CD4-positive, alpha-beta T cell treated with Interleukin-17A for 1 hour (primary cell): ENCODE results near the gene ZFY.

ENCODE experiments used
- DNase-seq: peaks from one replicate; pipeline ENCODE4 v3.0.0-alpha.2; 2020

The ZFY gene

DNA sequence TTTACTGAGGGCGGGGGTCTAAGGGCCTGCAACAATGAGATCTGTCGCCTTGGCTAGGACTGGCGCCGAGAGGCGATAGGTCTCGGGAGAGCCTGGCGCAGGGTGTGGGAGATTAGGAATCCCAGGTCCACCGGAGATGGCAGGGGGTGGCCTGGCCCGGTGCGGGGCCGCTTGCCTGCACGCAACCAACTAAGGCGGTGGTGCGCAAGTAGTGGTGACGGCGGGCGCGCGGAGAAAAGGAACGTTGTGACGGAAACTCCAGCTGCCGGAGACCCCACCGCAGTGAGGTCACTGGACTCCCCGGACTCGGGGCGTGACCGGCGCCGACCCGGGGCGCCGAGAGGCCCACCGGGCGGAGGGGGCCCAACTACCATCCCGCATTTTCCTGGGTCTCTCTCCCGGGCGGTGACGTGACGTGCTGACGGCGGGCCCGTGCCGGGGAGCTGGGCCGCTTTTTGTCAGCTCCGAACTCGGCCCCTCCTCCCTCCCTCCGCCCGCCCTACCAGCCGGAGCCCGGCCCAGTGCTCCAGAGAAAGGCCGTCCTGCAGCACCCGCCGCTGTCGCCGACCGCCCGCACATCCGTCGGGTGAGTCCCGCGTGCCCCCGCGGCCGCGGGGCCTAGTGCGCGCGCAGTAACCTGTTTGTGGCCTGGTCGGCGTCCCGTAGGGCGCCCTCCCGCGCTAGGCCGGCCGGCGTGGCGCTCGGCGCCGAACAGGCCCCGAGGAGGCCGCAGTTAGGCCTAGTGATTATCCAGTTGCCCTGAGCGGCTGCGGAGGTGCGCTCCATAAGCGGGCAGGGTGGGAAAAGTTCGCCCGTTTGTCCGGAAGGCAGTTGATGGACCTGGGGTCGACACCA is at the start of gene ZFY:
TSS of gene ZFY (plus strand) at position 521 of the 855 bp plus-strand sequence. CDS start 18,556 bp downstream, outside the sequence.
- DNase-seq, result peak; percentile 80

DNA sequence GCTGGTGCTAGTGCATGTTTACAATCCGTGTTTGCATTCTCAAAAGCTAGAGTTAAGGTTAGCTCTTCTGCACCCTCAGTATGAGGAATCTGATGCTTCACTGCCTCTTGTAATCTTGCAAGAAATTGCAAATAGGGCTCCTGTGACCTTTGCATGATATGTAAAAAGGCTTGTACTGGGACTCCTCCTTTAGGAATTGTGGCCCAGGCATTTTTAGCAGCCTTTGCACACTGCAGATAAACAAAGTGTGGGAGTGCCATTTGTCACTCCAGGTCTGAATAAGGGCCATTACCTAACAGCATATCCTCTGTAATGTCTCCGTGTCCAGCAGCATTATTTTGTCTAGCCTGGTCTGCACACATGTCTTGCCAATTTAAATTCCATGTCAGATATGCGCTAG is 49.3 kb upstream of the ZFY start:
- no peak for DNase-seq

DNA sequence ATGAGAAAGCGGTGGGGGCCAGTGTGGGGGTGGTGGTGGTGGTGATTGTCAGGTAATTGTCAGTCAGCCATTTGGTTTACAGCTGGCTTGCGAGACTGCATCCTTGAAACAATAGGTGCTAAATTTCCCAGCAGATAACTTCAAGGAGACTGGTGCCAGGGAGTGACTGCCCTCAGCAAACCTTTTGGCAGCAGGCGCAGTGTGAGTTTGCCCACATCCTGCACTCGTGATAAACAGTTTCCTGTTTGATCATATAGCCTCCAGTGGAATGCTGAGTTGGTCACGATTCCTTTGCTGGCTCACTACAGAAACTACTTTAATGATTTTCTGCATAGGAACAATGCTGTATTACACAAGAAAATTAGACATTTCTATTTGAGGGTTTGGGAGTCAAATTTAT is 47.8 kb upstream of the ZFY start:
- peak; percentile 31 for DNase-seq

DNA sequence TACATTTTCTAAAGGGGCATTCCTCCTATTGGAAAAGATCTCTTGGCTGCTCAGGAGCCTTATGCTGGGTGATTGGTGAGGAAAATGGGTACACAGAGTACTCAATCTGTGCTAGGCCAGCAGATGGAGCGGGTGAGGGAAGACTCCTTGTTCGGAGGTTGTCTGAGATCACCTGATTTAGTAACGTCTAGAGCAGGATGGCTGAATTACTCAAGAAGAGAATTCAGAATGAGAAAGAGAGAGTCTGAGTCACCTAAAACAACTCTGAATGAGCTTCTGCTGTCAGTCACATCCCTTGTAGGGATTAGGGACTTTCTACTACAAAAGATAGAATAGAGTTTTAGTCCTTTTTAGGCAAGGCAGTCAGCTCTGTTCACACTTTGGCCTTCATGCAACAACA is 47.2 kb upstream of the ZFY start:
- no peak for DNase-seq

DNA sequence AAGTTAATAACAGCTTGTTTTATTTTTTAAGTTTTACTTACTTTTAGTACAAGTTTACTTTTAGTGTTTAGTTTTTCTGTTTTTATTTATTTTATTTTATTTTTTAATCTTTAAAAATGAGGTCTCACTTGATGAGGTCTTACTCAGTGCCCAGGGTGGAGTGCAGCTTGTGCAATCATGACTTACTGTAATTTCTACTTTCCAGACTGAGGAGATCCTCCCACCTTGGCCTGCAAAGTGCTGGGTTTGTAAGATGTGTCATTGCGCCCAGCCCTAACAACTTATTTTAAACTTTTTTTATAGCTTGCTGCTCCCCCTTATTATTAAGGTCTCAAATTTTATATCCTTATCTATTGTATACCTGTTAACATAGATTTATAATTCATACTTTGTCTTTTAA is 41.7 kb upstream of the ZFY start:
- DNase-seq, result no peak

DNA sequence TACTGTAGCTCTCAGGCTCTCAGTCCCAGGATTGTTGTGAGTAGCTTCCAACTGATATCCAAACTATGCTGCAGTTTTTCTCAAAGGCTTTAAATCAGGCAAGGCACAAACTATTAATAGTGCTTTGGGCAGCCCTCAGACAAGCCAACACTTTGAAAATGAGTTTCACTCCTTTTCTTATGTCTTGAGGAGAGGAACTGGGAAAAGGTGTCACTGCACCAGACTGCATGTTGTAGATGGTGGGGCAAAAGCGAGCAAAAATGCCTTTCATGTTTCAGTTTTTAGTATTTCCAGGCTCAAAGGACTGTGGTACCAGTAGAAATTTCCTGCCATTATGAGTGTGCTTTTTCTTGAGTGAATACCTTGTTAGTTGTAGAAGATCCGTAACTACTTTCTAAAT is 39.1 kb upstream of the ZFY start:
- DNase-seq, result no peak

GRCh38 chrY:2907356-2907755 is 27.8 kb upstream of the ZFY start:
- no peak for DNase-seq

- DNase-seq, result peak; percentile 64
Measured at GRCh38 chrY:2913066-2913815, 21.9 kb upstream of the ZFY start.

GRCh38 chrY:2934078-2934477 is 1.1 kb upstream of the ZFY start:
- peak; percentile 2 for DNase-seq

GRCh38 chrY:2935716-2936435 is 695 bp downstream of the ZFY start:
- DNase-seq, result peak; percentile 91

DNA sequence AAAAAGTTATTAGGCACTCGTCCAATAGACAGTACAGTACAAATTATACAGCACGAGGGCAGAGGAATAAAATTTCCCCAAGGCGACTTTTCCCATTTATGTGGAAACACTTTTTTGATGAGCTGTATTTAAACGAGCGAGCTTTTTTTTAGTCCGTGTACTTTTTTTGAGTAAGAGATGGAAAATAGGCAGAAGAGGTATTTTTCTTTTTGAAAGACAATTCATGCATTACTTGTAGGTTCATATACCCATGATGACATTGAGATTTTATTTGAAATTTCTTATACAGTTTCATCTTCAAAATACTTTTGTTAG is 1.2 kb downstream of the ZFY start:
- DNase-seq, result peak; percentile 1

- DNase-seq, result peak; percentile 1
Measured at GRCh38 chrY:2937149-2937548, 2.0 kb downstream of the ZFY start.

GRCh38 chrY:2949590-2950252 is 14.5 kb downstream of the ZFY start:
- no peak for DNase-seq

DNA sequence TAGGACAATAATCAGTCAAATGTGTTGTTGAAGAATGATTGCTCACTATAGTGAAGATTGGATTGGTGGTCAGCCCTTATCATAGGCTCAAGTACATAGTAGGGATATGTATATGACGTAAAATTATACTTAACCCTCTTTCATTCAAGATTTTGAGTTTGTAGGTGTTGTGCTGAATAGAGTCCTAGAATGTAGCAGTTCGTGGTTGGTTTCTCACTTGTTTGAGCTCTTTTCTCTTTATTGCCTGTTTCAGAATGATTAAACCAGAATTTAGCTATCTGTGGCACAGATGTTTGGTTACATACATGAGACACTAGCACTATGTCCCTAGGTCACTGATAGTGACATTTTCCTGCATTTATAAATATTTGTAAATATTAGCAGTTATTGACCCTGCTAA is 15.5 kb downstream of the ZFY start:
- no peak for DNase-seq

GRCh38 chrY:2952912-2953311 is 17.7 kb downstream of the ZFY start:
- no peak for DNase-seq

- DNase-seq, result no peak
Measured at GRCh38 chrY:2954735-2955134, 19.6 kb downstream of the ZFY start.

DNA sequence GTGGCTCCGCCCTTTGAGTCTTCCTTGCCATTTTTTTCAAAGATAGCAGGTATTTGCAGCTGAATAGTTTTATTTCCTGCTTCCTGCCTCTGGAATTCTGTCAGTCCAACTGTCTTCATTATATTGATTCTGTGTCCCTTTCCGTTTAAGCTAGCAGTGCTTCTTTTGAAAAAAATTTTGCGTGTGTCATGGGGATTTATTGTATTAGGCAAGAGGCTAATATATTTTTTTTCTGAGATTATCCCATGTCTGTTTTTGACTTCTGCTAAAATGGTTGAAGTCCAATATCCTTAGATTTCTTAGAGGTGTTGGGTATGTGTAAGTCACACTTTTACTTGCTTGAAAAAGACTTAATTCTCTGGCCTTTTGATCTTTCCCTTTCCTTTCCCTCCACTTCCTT is 20.4 kb downstream of the ZFY start:
- DNase-seq, result no peak

GRCh38 chrY:2962061-2962460 is 26.9 kb downstream of the ZFY start:
- no peak for DNase-seq

DNA sequence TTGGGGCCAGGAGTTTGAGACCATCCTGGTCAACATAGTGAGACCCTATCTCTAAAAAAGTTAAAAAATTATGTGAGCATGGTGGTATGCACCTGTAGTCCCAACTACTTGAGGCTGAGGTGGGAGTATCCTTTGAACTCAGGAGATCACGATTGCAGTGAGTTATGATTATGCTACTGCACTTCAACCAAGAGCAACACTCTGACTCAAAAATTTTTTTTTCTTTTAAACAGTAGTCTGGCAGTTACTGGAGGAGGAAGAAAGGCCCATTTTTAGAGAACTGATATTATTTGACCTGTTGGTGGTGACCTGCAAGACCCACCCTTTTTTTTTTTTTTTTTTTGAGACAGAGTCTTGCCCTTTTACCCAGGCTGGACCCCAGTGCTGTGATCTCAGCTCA is 29.6 kb downstream of the ZFY start:
- DNase-seq, result no peak

- no peak for DNase-seq
Measured at GRCh38 chrY:2965629-2966028, 30.4 kb downstream of the ZFY start.

- no peak for DNase-seq
Measured at GRCh38 chrY:2969561-2969960, 34.4 kb downstream of the ZFY start.

DNA sequence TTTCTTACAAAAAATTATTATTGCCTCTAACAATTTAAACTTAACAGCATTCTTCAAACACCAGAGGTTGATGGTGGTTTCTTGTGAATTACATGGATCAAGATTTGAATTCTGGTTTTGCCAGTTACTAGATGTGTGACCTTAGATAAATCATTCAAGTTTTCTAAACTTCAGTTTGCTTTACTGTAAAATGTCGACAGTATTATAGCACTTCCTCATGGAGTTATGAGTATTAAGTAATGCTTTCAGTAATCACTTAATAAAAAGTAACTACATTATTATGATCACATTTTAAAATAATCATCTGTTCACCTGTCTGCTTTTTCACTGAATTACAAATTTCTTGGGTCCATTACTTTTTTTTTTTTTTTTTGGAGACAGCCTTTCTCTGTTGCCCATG is 37.5 kb downstream of the ZFY start:
- no peak for DNase-seq

DNA sequence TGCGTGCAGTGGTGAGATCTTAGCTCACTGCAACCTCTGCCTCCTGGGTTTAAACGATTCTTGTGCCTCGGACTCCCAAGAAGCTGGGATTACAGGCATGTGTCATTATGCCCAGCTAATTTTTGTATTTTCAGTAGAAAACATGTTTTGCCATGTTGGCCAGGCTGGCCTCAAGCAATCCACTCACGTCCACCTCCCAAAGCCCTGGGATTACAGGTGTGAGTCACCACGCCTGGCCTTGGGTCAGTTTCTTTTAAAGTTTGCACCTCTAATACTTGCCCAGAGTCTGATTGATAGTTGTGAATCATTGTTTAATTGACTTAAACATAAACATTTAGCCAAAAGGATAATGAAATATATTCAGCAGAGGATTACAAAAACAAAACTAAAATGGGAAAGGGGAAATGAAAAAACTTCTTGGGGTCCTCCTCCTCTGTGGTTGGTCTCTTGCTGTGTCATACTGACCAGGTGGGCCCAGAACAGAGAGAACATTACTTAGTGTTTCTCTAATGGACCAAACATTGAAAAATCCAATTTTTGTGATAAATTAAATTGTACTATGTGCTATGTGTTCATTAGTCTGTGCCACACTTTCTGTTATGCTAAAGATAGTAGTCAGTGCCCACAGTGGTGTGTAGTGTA is 38.0 kb downstream of the ZFY start:
- no peak for DNase-seq
